ENCODE results near the gene TUBB8.
"Not testable (repeated sequence)": the region's sequence is repeated elsewhere in the genome, so short reads cannot be mapped to it uniquely, and the experiment has no call there.

Gene TUBB8

GRCh38 chr10:78556-78955 is 29.5 kb upstream of the TUBB8 start:
- no peak overlapping the region for H3K23ac ChIP-seq (ENCODE audit: low read length in 2 of 2)
- H3K4me3 ChIP-seq (ENCODE audit: insufficient read depth in 1 of 2, low read depth in 1 of 2, low read length in 2 of 2), result no peak overlapping the region
- H2AFZ ChIP-seq (ENCODE audit: low read depth, low read length), result no peak overlapping the region
- H3K27ac ChIP-seq (ENCODE audit: low read length, poor library complexity, severe bottlenecking), result no peak overlapping the region
- no peak overlapping the region for H2BK5ac ChIP-seq (ENCODE audit: low read depth, low read length, poor library complexity, severe bottlenecking)
- no peak overlapping the region for H3K4ac ChIP-seq (ENCODE audit: low read depth in 1 of 2, low read length in 2 of 2)
- no peak overlapping the region for H2BK15ac ChIP-seq (ENCODE audit: low read depth, poor library complexity, severe bottlenecking)
- no peak overlapping the region for H3K18ac ChIP-seq (ENCODE audit: low read depth in 1 of 2, low read length in 2 of 2)
- no peak overlapping the region for H2BK12ac ChIP-seq (ENCODE audit: low read length in 2 of 2)
- no peak overlapping the region for H2BK120ac ChIP-seq (ENCODE audit: low read depth, low read length)
- no peak overlapping the region for H2AK5ac ChIP-seq (ENCODE audit: low read length, severe bottlenecking)
- H4K8ac ChIP-seq (ENCODE audit: low read length), result no peak overlapping the region
- H3K9ac ChIP-seq (ENCODE audit: low read length), result no peak overlapping the region
- H4K91ac ChIP-seq (ENCODE audit: low read length), result no peak overlapping the region
- no peaks in the 10 kb centered on the region for H3K36me3 ChIP-seq (ENCODE audit: control insufficient read depth in 1 of 2, insufficient read depth in 2 of 2, low read depth in 1 of 2, low read length in 2 of 2)
- peaks cover 27 to 31% of the 10 kb centered on the region in 2 experiments for H3K27me3 ChIP-seq (ENCODE audit: control insufficient read depth in 1 of 2, insufficient read depth in 1 of 2, low read length in 2 of 2)
- no peaks in the 10 kb centered on the region for H3K9me3 ChIP-seq (ENCODE audit: control insufficient read depth, low read length)
- 85% methylated on average over 12 of the region's 12 CpGs for WGBS
- H3K79me1 ChIP-seq (replicated peaks; ENCODE audit: low read length, poor library complexity, severe bottlenecking), result no peaks in the 10 kb centered on the region
- no peak for DNase-seq
- H3K4me2 ChIP-seq (ENCODE audit: low read length, poor library complexity, severe bottlenecking), result no peak overlapping the region
- H3K14ac ChIP-seq (ENCODE audit: low read length in 2 of 2), result no peak overlapping the region
- peaks cover 4% of the 10 kb centered on the region for H3K4me1 ChIP-seq (ENCODE audit: control insufficient read depth, insufficient read depth, low read depth, low read length)

GRCh38 chr10:74266-74621 is 25.1 kb upstream of the TUBB8 start:
- 41% methylated on average over 15 of the region's 17 CpGs for WGBS

GRCh38 chr10:73543-74265 is 24.6 kb upstream of the TUBB8 start:
- H4K8ac ChIP-seq (ENCODE audit: low read length); H3K4me1 ChIP-seq (ENCODE audit: control insufficient read depth, insufficient read depth, low read depth, low read length); H3K27me3 ChIP-seq (ENCODE audit: control insufficient read depth in 1 of 2, insufficient read depth in 1 of 2, low read length in 2 of 2); H3K14ac ChIP-seq (ENCODE audit: low read length in 2 of 2); H2BK120ac ChIP-seq (ENCODE audit: low read depth, low read length); H3K23ac ChIP-seq (ENCODE audit: low read length in 2 of 2); H3K27ac ChIP-seq (ENCODE audit: low read length, poor library complexity, severe bottlenecking); H3K4ac ChIP-seq (ENCODE audit: low read depth in 1 of 2, low read length in 2 of 2); H2BK5ac ChIP-seq (ENCODE audit: low read depth, low read length, poor library complexity, severe bottlenecking); H2AK5ac ChIP-seq (ENCODE audit: low read length, severe bottlenecking); H2BK12ac ChIP-seq (ENCODE audit: low read length in 2 of 2); H4K91ac ChIP-seq (ENCODE audit: low read length); H3K79me1 ChIP-seq (replicated peaks; ENCODE audit: low read length, poor library complexity, severe bottlenecking); H3K9me3 ChIP-seq (ENCODE audit: control insufficient read depth, low read length); H3K36me3 ChIP-seq (ENCODE audit: control insufficient read depth in 1 of 2, insufficient read depth in 2 of 2, low read depth in 1 of 2, low read length in 2 of 2); H2BK15ac ChIP-seq (ENCODE audit: low read depth, poor library complexity, severe bottlenecking): not testable (repeated sequence)
- peak overlapping the region in 1 of 2 experiments; percentile 21 for H3K18ac ChIP-seq (ENCODE audit: low read depth in 1 of 2, low read length in 2 of 2)
- 7% methylated on average over 48 of the region's 65 CpGs for WGBS
- H3K4me3 ChIP-seq (ENCODE audit: insufficient read depth in 1 of 2, low read depth in 1 of 2, low read length in 2 of 2), result peak overlapping the region; percentile 55 to 75
- DNase-seq, result peak; percentile 59
- peak overlapping the region; percentile 60 for H3K9ac ChIP-seq (ENCODE audit: low read length)
- peak overlapping the region; percentile 72 for H3K4me2 ChIP-seq (ENCODE audit: low read length, poor library complexity, severe bottlenecking)
- peak overlapping the region; percentile 85 for H2AFZ ChIP-seq (ENCODE audit: low read depth, low read length)

More at GRCh38 chr10:74266-74621, 25.1 kb upstream of the TUBB8 start:
- not testable (repeated sequence) for H3K79me1 ChIP-seq (replicated peaks; ENCODE audit: low read length, poor library complexity, severe bottlenecking); H4K91ac ChIP-seq (ENCODE audit: low read length); DNase-seq; H3K18ac ChIP-seq (ENCODE audit: low read depth in 1 of 2, low read length in 2 of 2); H3K36me3 ChIP-seq (ENCODE audit: control insufficient read depth in 1 of 2, insufficient read depth in 2 of 2, low read depth in 1 of 2, low read length in 2 of 2); H2AK5ac ChIP-seq (ENCODE audit: low read length, severe bottlenecking); H3K27ac ChIP-seq (ENCODE audit: low read length, poor library complexity, severe bottlenecking); H4K8ac ChIP-seq (ENCODE audit: low read length); H2BK12ac ChIP-seq (ENCODE audit: low read length in 2 of 2); H3K9ac ChIP-seq (ENCODE audit: low read length); H3K4me1 ChIP-seq (ENCODE audit: control insufficient read depth, insufficient read depth, low read depth, low read length); H2AFZ ChIP-seq (ENCODE audit: low read depth, low read length); H3K9me3 ChIP-seq (ENCODE audit: control insufficient read depth, low read length); H3K4ac ChIP-seq (ENCODE audit: low read depth in 1 of 2, low read length in 2 of 2); H2BK5ac ChIP-seq (ENCODE audit: low read depth, low read length, poor library complexity, severe bottlenecking); H3K14ac ChIP-seq (ENCODE audit: low read length in 2 of 2); H2BK120ac ChIP-seq (ENCODE audit: low read depth, low read length); H2BK15ac ChIP-seq (ENCODE audit: low read depth, poor library complexity, severe bottlenecking); H3K27me3 ChIP-seq (ENCODE audit: control insufficient read depth in 1 of 2, insufficient read depth in 1 of 2, low read length in 2 of 2); H3K23ac ChIP-seq (ENCODE audit: low read length in 2 of 2)
- Histone ChIP-seq H3K4me2 (ENCODE audit: low read length, poor library complexity, severe bottlenecking) (peak overlapping the region; percentile 72), H3K4me3 (ENCODE audit: insufficient read depth in 1 of 2, low read depth in 1 of 2, low read length in 2 of 2) (peak overlapping the region in 1 of 2 experiments; percentile 75)

GRCh38 chr10:68156-68555 is 19.1 kb upstream of the TUBB8 start:
- not testable (repeated sequence) for DNase-seq; H3K4me2 ChIP-seq (ENCODE audit: low read length, poor library complexity, severe bottlenecking); H2BK5ac ChIP-seq (ENCODE audit: low read depth, low read length, poor library complexity, severe bottlenecking); H3K14ac ChIP-seq (ENCODE audit: low read length in 2 of 2); H3K4me1 ChIP-seq (ENCODE audit: control insufficient read depth, insufficient read depth, low read depth, low read length); H3K18ac ChIP-seq (ENCODE audit: low read depth in 1 of 2, low read length in 2 of 2); H4K8ac ChIP-seq (ENCODE audit: low read length); H4K91ac ChIP-seq (ENCODE audit: low read length); H3K27ac ChIP-seq (ENCODE audit: low read length, poor library complexity, severe bottlenecking); H2AK5ac ChIP-seq (ENCODE audit: low read length, severe bottlenecking); H3K4ac ChIP-seq (ENCODE audit: low read depth in 1 of 2, low read length in 2 of 2); H3K9me3 ChIP-seq (ENCODE audit: control insufficient read depth, low read length); H2AFZ ChIP-seq (ENCODE audit: low read depth, low read length); H2BK12ac ChIP-seq (ENCODE audit: low read length in 2 of 2); H3K23ac ChIP-seq (ENCODE audit: low read length in 2 of 2); H2BK120ac ChIP-seq (ENCODE audit: low read depth, low read length); H3K36me3 ChIP-seq (ENCODE audit: control insufficient read depth in 1 of 2, insufficient read depth in 2 of 2, low read depth in 1 of 2, low read length in 2 of 2); H2BK15ac ChIP-seq (ENCODE audit: low read depth, poor library complexity, severe bottlenecking); H3K27me3 ChIP-seq (ENCODE audit: control insufficient read depth in 1 of 2, insufficient read depth in 1 of 2, low read length in 2 of 2); H3K9ac ChIP-seq (ENCODE audit: low read length); H3K79me1 ChIP-seq (replicated peaks; ENCODE audit: low read length, poor library complexity, severe bottlenecking); H3K4me3 ChIP-seq (ENCODE audit: insufficient read depth in 1 of 2, low read depth in 1 of 2, low read length in 2 of 2)
- WGBS, result 68% methylated on average over 5 of the region's 5 CpGs
